Measurements from ENCODE around the gene FAM171A2.
"Not testable (repeated sequence)": the region's sequence is repeated elsewhere in the genome, so short reads cannot be mapped to it uniquely, and the experiment has no call there.

The FAM171A2 gene

GRCh38 chr17:44372036-44372435, 8.4 kb upstream of the FAM171A2 start:
- Histone ChIP-seq H3K27ac (ENCODE audit: low read length) (no peak overlapping the region), H3K4me1 (ENCODE audit: control insufficient read depth, insufficient read depth, low read length) (peaks cover 13% of the 10 kb centered on the region), H3K36me3 (ENCODE audit: control insufficient read depth in 2 of 2, insufficient read depth in 2 of 2, low read length in 2 of 2) (no peaks in the 10 kb centered on the region), H3K9me3 (ENCODE audit: control insufficient read depth in 2 of 2, low read length in 2 of 2) (no peaks in the 10 kb centered on the region), H3K9ac (ENCODE audit: low read length in 2 of 2) (no peak overlapping the region), H3K27me3 (ENCODE audit: control insufficient read depth in 1 of 2, insufficient read depth in 2 of 2, low read length in 2 of 2) (peaks cover 0 to 7% of the 10 kb centered on the region in 2 donors), H3K4me3 (ENCODE audit: low read length in 2 of 2) (no peak overlapping the region)

GRCh38 chr17:44369414-44370023, 5.9 kb upstream of the FAM171A2 start:
- H3K4me1 ChIP-seq (ENCODE audit: control insufficient read depth, insufficient read depth, low read length); H3K27me3 ChIP-seq (ENCODE audit: control insufficient read depth in 1 of 2, insufficient read depth in 2 of 2, low read length in 2 of 2); H3K9me3 ChIP-seq (ENCODE audit: control insufficient read depth in 2 of 2, low read length in 2 of 2); H3K4me3 ChIP-seq (ENCODE audit: low read length in 2 of 2); H3K27ac ChIP-seq (ENCODE audit: low read length); H3K9ac ChIP-seq (ENCODE audit: low read length in 2 of 2); H3K36me3 ChIP-seq (ENCODE audit: control insufficient read depth in 2 of 2, insufficient read depth in 2 of 2, low read length in 2 of 2): not testable (repeated sequence)

- not testable (repeated sequence) for H3K4me1 ChIP-seq (ENCODE audit: control insufficient read depth, insufficient read depth, low read length); H3K36me3 ChIP-seq (ENCODE audit: control insufficient read depth in 2 of 2, insufficient read depth in 2 of 2, low read length in 2 of 2); H3K9ac ChIP-seq (ENCODE audit: low read length in 2 of 2); H3K9me3 ChIP-seq (ENCODE audit: control insufficient read depth in 2 of 2, low read length in 2 of 2); H3K27me3 ChIP-seq (ENCODE audit: control insufficient read depth in 1 of 2, insufficient read depth in 2 of 2, low read length in 2 of 2); H3K27ac ChIP-seq (ENCODE audit: low read length); H3K4me3 ChIP-seq (ENCODE audit: low read length in 2 of 2)
These were observed 5.0 kb upstream of the FAM171A2 start for GRCh38 chr17:44368391-44369243.

GRCh38 chr17:44367231-44367979, 3.8 kb upstream of the FAM171A2 start:
- Histone ChIP-seq H3K9ac (ENCODE audit: low read length in 2 of 2) (no peak overlapping the region), H3K4me3 (ENCODE audit: low read length in 2 of 2) (no peak overlapping the region), H3K27ac (ENCODE audit: low read length) (no peak overlapping the region), H3K9me3 (ENCODE audit: control insufficient read depth in 2 of 2, low read length in 2 of 2) (no peaks in the 10 kb centered on the region), H3K4me1 (ENCODE audit: control insufficient read depth, insufficient read depth, low read length) (peaks cover 9% of the 10 kb centered on the region), H3K36me3 (ENCODE audit: control insufficient read depth in 2 of 2, insufficient read depth in 2 of 2, low read length in 2 of 2) (no peaks in the 10 kb centered on the region), H3K27me3 (ENCODE audit: control insufficient read depth in 1 of 2, insufficient read depth in 2 of 2, low read length in 2 of 2) (peaks cover 2 to 4% of the 10 kb centered on the region in 2 donors)

GRCh38 chr17:44365051-44365450, 1.4 kb upstream of the FAM171A2 start:
- H3K36me3 ChIP-seq (ENCODE audit: control insufficient read depth in 2 of 2, insufficient read depth in 2 of 2, low read length in 2 of 2); H3K27me3 ChIP-seq (ENCODE audit: control insufficient read depth in 1 of 2, insufficient read depth in 2 of 2, low read length in 2 of 2); H3K4me3 ChIP-seq (ENCODE audit: low read length in 2 of 2); H3K9me3 ChIP-seq (ENCODE audit: control insufficient read depth in 2 of 2, low read length in 2 of 2); H3K27ac ChIP-seq (ENCODE audit: low read length); H3K9ac ChIP-seq (ENCODE audit: low read length in 2 of 2): not testable (repeated sequence)
- H3K4me1 ChIP-seq (ENCODE audit: control insufficient read depth, insufficient read depth, low read length), result peaks cover 11% of the 10 kb centered on the region

- peak overlapping the region; percentile 63 to 73 for H3K4me3 ChIP-seq (ENCODE audit: low read length in 2 of 2)
- peaks cover 4 to 7% of the 10 kb centered on the region in 2 donors for H3K27me3 ChIP-seq (ENCODE audit: control insufficient read depth in 1 of 2, insufficient read depth in 2 of 2, low read length in 2 of 2)
- H3K9ac ChIP-seq (ENCODE audit: low read length in 2 of 2), result peak overlapping the region in 1 of 2 donors; percentile 53
- H3K36me3 ChIP-seq (ENCODE audit: control insufficient read depth in 2 of 2, insufficient read depth in 2 of 2, low read length in 2 of 2), result no peaks in the 10 kb centered on the region
- H3K4me1 ChIP-seq (ENCODE audit: control insufficient read depth, insufficient read depth, low read length), result peaks cover 11% of the 10 kb centered on the region
- H3K9me3 ChIP-seq (ENCODE audit: control insufficient read depth in 2 of 2, low read length in 2 of 2), result no peaks in the 10 kb centered on the region
- no peak overlapping the region for H3K27ac ChIP-seq (ENCODE audit: low read length)
These were observed 572 bp downstream of the FAM171A2 start for GRCh38 chr17:44362949-44363612.

- peaks cover 11% of the 10 kb centered on the region for H3K4me1 ChIP-seq (ENCODE audit: control insufficient read depth, insufficient read depth, low read length)
- no peaks in the 10 kb centered on the region for H3K9me3 ChIP-seq (ENCODE audit: control insufficient read depth in 2 of 2, low read length in 2 of 2)
- H3K4me3 ChIP-seq (ENCODE audit: low read length in 2 of 2), result peak overlapping the region in 1 of 2 donors; percentile 73
- H3K27me3 ChIP-seq (ENCODE audit: control insufficient read depth in 1 of 2, insufficient read depth in 2 of 2, low read length in 2 of 2), result peaks cover 1 to 7% of the 10 kb centered on the region in 2 donors
- H3K36me3 ChIP-seq (ENCODE audit: control insufficient read depth in 2 of 2, insufficient read depth in 2 of 2, low read length in 2 of 2), result no peaks in the 10 kb centered on the region
- H3K9ac ChIP-seq (ENCODE audit: low read length in 2 of 2), result no peak overlapping the region
- H3K27ac ChIP-seq (ENCODE audit: low read length), result no peak overlapping the region
These were observed 1.1 kb downstream of the FAM171A2 start for GRCh38 chr17:44362459-44362948.

GRCh38 chr17:44361292-44362260, 2.1 kb downstream of the FAM171A2 start:
- no peaks in the 10 kb centered on the region for H3K36me3 ChIP-seq (ENCODE audit: control insufficient read depth in 2 of 2, insufficient read depth in 2 of 2, low read length in 2 of 2)
- no peak overlapping the region for H3K27ac ChIP-seq (ENCODE audit: low read length)
- H3K9ac ChIP-seq (ENCODE audit: low read length in 2 of 2), result no peak overlapping the region
- H3K27me3 ChIP-seq (ENCODE audit: control insufficient read depth in 1 of 2, insufficient read depth in 2 of 2, low read length in 2 of 2), result peaks cover 0 to 7% of the 10 kb centered on the region in 2 donors
- no peaks in the 10 kb centered on the region for H3K9me3 ChIP-seq (ENCODE audit: control insufficient read depth in 2 of 2, low read length in 2 of 2)
- no peak overlapping the region for H3K4me3 ChIP-seq (ENCODE audit: low read length in 2 of 2)
- peaks cover 11% of the 10 kb centered on the region for H3K4me1 ChIP-seq (ENCODE audit: control insufficient read depth, insufficient read depth, low read length)

- H3K27ac ChIP-seq (ENCODE audit: low read length), result no peak overlapping the region
These were observed 2.8 kb downstream of the FAM171A2 start for GRCh38 chr17:44360826-44361225.

More at GRCh38 chr17:44360826-44361225, 2.8 kb downstream of the FAM171A2 start:
- Histone ChIP-seq H3K9me3 (ENCODE audit: control insufficient read depth in 2 of 2, low read length in 2 of 2) (no peaks in the 10 kb centered on the region), H3K4me1 (ENCODE audit: control insufficient read depth, insufficient read depth, low read length) (peaks cover 11% of the 10 kb centered on the region), H3K9ac (ENCODE audit: low read length in 2 of 2) (no peak overlapping the region), H3K27me3 (ENCODE audit: control insufficient read depth in 1 of 2, insufficient read depth in 2 of 2, low read length in 2 of 2) (peaks cover 0 to 7% of the 10 kb centered on the region in 2 donors), H3K4me3 (ENCODE audit: low read length in 2 of 2) (no peak overlapping the region), H3K36me3 (ENCODE audit: control insufficient read depth in 2 of 2, insufficient read depth in 2 of 2, low read length in 2 of 2) (no peaks in the 10 kb centered on the region)

Data from stomach smooth muscle (tissue), 2 donors.